ENCODE results near the gene ELAC2.

The ELAC2 gene

GRCh38 chr17:12947047-12947446, 70.8 kb downstream of the ELAC2 start:
- no peak for DNase-seq

Data from NCI-H345 (cell line).